NCI-H226 (cell line): Measurements from ENCODE around the gene MINDY4.

ENCODE experiments used
- DNase-seq: peaks from one replicate; pipeline ENCODE4 v3.0.0-alpha.2; 2015

The MINDY4 gene

DNA sequence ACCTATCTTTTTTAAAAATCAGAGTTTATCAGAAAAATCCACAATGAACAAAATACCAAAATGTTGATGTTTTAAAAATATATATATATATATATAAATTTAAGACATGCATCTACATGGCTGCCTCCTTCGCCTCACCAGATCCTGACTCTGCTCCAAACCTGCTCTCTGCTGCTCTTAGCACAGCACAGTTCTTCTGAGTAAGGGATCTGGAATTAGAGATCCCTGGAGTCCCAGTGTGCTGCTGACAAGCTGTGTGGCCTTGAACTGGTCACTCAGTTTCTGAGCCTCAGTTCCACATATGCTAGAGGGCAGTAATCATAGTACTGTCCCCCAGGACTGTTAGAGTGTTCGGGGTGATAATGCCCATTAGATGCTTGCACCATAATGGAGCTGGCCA, 87.4 kb downstream of the MINDY4 start:
- DNase-seq = no peak

DNA sequence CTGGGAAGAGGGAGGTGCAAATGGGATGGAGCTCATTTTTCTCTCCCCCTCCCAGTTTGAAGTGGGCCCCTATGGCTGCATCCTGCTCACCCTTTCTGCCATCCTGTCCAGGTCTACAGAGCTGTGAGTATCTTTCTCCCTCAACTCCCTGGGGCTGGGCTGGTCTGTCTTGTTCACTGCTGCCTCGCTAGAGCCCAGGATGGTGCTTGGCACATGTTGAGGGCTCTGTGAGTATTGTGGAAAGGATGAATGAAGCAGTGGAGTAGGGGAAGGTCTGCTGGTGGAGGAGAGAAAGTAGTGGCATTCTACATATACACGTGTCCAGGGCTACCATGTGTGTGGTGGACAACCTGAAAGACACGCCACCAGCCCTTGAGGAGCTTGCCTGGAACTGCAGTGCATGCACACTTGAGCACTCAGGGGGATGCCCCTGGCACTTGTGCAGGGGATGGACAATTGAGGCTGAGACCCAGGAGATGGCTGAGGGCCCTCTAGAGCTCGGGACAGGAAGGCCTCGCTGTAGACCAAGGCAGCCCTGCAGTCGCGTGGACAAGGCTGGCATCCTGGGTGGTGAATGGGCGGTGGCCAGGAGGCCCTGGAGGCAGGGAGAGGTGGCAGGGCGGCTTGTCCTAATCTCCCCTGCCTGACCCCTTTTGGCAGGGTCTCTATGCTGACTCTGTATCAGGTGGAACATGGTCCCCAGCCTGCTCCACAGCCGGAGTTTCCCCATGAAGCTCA, 88.2 kb downstream of the MINDY4 start:
- no peak for DNase-seq

DNA sequence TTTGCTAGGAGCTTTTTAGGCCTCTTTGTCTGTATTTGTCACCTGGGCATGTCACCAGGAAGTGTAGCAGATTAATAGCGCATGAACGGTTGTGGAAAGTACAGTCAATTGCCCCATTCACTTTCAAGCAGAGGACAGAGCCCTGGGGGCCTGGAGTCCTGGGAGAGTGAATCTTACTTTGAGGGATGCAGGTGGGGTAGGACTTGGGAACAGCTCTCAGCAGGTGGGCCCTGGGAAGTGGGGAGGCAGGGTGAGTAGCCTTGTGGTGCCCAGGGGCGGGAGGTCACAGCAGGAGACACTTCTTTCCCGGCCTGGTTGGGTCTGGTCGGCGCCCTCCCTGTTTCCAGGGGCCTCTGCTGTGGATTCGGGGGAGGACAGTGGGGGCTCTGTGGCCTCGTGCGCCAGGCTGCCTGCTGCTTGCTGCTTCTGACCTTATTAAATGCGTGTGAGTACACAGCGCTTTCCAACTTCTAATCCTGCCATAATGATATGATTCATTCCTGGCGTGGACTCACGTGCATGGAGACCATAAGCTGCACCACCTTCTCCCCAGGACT, 88.8 kb downstream of the MINDY4 start:
- no peak for DNase-seq

DNA sequence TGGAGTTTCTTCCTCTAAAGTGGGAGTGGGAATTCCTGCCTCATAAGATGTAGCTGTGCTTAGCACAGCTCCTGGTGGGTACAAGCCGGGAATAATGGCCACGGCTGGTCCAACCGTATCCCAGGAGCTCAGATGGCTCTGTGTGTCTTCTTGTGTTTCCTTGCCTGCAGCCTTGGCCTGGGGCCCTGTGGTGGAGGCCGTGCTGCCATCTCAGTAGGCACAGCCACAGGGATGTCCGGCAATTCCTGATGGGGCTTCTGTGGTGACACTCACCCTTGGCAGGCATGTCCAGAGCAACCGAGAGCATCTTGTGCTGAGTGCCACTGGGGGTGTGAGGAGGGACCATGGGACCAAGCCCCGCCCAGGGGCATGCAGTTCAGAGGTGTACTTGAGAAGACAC, 90.4 kb downstream of the MINDY4 start:
- no peak for DNase-seq

DNA sequence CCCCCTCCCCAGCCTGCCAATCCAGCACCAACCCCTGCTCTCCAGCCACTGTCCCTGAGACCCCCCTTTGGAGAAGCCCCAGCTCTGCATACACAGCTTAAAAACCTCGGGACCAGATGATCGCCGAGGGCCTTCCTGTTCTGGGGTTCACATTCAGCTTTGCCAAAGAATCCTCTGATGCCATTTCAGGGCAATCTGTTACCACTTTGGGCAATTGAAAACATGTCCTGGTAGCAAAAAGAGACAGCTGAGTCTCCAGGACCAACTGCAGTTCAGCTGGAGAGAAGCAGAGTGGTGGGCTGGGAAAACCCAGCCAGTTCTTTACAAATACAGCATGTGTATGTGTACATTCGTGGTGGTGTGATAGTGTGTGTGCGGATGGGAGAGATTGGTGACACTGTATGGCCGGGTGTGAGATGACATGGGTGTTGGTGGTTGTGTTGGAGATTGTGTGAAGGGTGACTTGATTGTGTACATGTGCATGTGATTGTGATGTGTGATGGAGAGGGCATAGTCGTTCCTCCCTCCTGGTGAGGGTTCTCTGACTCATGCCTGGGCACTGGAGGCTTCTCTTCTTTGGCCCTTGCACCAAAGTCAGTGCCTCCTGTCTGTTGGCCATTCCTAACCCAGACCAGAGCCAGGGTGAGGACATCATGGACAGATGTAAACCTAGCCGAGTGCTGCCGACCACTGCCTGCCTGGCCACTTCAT, 91.9 kb downstream of the MINDY4 start:
- DNase-seq = no peak

DNA sequence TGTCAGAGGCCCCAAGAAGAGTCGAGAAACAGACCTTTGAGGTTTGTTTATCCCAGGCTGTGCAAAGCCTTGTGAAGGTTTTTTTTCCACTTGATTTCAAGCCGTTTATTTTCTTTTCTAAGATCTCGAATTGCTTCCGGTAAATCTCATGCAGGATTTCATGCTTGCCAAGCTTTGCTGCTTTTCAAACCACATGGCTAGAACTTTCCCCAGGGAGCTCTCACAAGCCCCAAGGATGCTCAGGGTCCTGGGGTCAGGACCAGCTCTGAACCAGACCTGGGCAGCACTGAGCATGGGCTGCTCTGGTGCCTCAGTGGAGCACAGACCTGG, 92.5 kb downstream of the MINDY4 start:
- DNase-seq = no peak

DNA sequence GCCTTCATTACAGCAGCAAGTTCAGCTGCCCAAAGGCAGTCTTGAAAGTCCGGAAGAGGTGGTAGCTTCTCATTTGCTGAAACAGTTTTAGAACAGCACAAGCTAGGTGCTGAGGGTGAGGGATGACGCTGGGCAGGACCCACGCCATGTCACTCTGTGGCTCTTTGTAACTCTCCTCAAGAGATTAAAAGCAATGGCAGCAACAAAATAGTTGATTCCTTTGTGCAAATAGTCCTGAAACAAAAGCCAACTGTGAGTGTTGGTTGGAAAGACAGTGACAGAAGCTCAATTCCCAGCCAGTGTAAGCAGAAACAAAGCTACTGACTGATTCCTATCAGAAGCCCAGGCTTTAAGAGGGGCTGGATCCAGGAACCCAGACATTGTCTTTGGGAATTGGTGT, 92.9 kb downstream of the MINDY4 start:
- DNase-seq = no peak

DNA sequence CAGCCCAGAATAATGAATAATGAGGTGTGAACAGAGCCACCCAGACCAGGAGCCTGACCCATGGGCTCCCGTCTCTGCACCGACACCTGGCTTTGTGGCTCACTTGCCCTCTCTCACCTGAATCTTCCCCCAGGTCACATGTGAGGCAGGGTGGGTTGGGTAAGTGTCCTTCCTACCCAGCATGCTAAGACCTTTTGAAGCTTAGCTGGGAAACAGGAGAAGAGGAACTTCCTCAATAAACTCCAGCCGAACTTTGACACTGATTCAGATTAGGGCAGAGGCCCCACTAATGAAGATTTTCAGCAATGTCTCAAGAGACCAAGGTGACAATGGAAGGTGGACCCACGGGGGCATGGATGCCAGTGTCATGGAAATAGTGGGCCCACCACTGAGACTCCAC, 93.9 kb downstream of the MINDY4 start:
- DNase-seq = no peak

DNA sequence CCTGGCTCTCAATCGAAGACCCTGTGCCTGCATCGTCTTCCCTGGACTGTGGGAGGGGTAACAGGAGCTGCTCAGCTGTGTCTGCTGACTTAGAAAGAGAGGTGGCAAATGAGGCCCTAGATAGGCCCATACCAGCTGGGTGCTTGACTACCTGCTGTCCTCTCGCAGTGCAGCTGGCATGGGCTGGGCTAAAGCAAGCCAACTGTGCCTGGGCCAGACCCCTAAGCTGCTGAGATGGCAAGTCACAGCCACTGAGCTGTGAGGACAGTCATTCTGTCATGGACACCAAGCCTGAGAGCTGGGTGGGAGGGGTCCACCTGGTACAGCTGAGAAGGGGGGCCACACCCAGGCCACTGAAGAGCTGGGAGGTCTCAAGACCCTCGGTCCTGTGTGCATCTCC, 94.6 kb downstream of the MINDY4 start:
- DNase-seq = no peak

DNA sequence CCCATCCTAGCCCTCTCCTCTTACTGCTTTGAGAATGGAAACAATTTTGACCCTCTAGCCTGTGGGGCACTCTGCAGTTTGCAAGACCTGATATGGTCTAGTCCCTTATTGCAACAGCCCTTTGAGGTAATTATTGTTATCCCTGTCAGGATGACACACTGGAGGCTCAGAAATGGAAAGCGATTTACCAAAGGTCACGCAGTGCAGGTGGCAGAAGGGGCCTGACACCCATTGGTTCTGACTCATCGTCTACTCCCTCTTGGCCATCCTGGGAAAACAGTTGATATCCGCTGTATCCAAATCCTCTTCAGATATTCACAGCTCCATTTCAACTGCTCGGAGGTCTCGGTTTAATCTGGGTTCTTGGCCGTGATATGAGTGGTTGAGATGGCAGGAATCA, 95.7 kb downstream of the MINDY4 start:
- no peak for DNase-seq

DNA sequence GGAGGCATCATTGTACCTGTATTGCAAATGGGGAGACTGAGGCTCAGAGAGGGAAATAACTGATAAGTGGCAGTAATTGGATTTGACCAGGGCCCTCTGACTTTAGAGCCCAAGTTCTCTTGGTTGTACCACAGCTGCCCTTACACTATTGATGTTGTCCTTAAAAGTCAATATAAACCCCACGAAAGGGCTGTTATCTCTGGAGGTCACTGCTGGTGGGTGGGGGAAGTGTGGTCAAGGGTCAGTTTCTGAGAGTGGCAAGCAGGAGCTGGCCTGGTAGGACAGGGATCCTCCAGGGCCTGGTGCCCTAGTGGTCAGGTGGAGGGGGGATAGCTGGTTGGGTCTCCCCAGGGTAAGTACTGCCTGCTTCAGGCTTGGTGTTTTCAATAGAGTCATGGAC, 96.3 kb downstream of the MINDY4 start:
- no peak for DNase-seq

DNA sequence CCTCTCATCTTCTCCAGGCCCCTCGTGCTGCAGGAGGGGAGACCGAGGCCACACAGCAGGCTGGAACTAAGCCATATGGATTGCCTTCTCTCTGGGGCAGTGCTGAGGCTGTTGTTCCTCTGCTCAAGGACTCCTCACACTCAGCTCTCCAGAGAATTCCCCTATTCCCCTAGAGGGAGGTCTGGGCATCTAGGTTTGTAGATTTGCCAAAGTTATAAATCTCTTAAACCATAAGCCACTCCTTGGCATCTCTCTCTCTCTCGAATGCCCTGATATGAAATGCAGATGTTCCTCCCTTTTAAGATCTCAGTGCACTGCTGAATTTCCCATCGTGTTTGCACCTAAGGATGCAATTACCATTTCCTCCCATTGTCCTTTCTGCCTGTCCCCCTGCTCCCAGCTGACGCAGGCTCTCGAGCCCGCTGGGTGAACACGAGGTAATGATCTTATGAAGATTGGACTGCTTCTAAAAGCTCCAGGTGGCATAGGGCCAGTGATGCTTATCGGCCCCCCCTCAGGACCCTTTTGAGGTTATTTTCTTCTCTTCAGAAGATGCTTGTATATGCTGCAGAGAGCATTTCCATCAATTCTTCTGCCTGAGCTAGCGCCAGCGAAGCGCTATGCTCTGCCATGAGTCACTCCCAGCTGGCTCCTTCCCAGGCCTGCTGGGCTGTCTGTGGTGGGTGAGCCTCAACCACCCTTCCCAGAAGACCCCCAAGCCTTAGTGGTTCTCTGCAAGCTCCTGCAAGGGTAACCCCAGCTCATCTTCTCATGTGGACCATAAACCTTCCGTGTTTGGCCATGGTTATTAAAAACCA, 98.8 kb downstream of the MINDY4 start:
- no peak for DNase-seq

DNA sequence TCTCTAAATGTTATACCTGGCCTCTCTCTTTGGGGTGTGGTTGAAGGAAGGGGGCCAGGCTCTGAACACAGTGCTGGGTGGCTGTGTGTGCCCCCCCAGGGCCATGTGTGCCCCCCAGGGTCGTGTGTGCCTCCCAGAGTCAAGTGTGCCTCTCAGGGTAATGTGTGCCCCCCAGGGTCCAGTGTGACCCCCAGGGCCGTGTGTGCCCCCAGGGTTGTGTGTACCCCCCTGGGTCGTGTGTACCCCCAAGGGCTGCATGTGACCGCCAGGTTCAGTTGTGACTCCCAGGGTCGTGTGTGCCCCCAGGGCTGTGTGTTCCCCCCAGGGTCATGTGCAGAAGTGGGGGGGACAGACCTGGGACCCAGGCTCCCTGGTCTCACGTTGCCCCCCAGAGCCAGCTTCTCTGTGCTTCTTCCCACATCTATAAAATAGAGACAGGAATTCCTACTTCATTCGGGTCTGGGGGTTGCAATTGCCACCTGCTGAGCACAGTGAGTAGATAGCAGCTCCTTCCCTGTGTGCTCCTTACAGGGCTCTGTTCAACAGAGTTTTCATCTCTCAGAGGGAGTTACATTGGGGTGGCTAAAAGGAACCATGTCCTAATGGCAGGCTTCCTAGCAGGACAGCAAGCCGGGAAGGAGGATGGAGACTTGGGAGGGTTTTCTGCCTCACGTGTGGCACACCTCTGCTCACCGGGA, 99.8 kb downstream of the MINDY4 start:
- no peak for DNase-seq

DNA sequence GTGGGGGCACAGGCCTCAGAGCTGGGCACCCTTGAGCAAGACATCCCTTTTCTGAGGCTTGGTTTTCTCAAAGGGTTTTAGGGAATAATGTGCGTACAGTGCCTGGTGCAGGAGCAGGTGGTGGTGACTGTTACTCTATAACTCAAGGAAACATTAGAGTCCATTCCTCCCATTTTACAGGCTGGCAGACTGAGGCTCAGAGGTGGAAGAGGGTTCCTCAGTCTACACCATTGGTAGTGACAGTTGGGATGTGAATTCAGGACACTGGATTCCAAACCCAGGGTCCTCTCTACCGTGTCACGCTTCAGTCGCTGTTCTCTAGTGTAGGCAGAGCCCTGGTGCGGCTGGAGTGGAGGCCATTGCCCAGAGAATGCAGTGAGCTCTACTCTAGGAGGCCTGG, 100.4 kb downstream of the MINDY4 start:
- DNase-seq = no peak

DNA sequence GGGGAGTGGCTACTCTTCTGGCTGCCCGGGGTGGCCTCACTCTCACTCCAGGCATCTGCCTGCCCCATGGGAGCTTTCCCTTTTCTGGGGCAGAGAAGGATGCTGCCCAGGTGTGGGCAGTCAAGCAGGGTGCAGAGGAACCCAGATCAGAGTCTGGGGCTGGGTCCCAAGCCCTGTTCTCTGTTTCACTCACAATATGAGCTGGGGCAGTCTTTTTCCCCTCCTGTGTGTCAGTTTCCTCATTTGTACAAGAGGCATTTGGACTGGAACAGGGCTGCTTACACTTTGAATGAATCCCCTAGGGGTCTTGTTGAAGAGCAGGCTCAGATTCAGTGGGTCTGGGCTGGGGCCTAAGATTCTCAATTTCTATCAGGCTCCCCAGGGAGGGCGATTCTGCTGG, 102.0 kb downstream of the MINDY4 start:
- no peak for DNase-seq

DNA sequence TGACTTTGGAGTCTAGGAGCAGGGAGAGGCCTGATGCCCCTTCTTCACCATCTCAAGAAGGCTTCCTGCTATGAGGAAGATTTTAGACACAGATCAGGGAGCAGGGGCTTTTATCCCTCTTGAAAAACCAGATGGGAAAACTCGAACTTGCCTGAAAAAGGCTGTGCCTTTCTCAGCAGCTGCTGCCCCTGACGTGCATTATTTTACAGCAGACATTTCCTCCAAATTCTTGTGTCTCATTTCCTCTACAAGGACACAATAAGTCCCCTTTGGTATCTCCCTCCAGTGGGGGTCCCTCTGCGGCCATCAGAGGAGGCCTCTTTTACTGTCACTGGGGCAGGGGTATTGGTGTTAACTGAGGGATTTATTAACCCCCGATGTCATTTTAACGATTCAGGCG, 102.4 kb downstream of the MINDY4 start:
- DNase-seq = no peak

DNA sequence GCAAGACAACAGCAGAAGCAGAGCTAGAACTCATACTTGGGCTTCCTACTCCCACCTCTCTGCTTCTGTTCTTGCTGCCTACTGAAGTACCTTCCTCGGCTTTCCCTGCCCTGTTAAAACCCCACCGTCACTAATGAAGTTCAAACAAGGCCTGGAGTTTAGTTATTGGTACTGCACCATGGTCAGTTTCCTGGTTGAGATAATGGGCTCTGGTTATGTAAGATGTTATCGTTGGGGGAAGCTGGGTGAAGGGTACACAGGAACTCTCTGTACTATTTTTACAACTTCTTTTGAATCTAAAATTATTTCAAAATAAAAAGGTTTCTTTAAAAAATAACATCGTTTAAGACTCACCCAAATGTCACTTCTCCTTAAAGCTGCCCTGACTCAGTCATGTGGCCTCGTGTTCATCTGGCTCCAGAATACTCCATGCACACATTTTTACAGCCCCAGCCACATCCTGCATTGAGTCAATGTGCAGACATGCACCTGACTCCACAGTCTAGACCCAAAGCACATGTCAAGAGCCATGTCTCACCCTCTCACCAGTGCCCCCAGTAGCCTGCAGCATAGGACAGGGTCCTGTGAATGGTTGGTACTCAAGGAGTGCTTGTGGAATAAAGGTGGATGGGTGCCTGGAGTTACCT, 103.6 kb downstream of the MINDY4 start:
- no peak for DNase-seq

DNA sequence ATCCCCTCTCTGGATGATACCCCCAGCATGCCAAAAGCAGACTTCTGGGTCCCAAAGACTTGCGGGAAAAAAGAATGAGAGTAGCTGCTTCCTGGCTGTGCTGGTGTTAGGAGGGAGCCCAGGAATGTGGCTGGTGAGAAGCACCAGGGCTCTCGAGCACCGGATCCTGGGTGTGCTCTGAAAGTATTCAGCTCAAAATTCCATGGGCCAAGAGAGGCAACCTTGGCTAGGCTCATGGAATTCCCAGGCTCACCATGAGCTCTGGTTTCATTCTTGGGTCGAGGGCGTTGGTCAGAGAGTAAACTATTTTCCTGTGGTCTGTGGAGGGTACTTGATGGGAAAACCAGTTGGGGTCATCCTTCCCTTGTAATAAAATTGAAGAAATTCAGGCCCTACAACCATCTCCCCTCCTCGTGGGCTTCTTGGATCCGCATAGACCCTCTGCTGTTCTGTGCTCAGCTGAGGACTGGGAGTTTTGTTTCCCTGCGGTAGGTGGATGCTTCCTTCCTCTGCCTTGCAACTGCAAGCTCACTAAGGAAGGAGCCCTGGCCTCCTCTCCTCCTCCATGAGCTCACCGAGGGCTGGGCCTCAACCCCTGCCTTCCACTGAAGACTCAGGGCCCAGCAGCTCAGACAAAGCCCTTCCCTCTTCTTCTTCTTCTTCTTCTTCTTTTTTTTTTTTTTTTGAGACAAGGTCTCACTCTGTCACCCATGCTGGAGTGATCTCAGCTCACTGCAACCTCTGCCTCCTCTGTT, 106.0 kb downstream of the MINDY4 start:
- DNase-seq = peak; percentile 37

DNA sequence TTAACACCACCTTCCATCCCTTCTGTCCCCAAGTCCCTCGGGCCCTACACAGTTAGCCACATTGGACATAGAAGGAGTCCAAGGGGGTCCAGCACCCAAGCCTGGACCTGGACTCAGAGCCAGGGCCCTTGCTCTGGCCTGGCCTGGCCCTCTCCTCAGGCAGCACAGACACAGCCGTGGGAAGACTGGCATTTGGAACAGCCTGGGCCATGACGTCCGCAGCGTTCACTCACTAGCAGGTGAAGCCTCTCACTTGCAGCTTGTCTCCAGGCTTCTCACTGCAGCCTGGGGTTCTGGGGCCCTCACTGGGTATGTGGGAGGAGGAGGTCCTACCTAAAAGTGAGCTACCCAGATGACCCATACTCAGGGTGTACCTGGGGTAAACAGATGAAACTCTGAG, 106.8 kb downstream of the MINDY4 start:
- no peak for DNase-seq

DNA sequence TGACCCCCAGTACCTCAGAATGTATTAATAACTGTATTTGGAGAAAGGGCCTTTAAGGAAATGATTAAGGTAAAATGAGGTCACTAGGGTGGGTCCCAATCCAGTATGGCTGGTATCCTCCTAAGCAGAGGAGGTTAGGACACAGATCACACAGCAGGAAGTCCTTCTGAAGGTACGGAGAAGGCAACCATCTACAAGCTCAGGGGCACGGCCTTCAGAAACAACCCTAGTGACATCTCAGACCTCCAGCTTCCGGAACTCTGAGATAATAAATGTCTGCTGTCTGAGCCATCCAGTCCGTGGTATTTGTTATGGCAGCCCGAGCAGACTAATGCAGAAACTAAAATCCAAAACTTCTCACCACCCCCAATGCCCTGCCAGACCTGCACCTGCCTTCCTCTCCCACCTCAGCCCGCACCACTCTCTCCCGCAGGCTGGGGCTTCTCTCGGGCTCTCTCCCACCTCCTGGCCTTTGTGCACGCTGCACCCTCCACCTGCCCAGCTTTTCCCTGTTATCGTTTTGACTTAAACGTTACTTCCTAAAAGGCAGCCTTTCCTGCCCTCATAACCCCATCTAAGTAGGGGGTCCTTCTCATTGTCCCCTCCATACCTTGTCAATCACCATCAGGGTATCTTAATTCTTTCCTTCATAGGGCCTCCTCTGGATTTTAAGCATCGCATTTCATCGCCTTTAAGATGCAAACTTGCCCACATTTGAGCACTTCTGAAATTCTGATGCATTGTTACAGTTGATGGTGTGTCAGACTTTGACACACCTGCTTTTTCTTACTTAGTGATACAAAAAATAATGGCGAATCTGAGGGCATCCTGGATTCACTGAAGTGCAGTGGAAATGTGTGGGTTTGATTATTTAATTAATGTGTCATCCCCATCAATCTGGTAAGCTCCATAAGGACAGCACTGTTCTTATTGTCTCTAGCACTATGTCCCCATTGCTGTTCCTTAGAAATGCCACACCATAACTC, 108.2 kb downstream of the MINDY4 start:
- DNase-seq = no peak
